A673 (cell line): Measurements from ENCODE around the gene CALHM2. TPM values are rescaled to one million over a fixed set of nuclear protein-coding genes. Genes with fewer than 3 reads are reported as not detected.

ENCODE experiments used
- BruUV-seq: library from RNA; stranded (reverse); fragments of 400-500 nt; replicated peaks from 2 replicates; lab custom pipeline; 2021; lab: Mats Ljungman, UMichigan
- CTCF ChIA-PET: fragments of 300-600 bp; sonication (Branson Sonifier 250); formaldehyde crosslinking; loops from one replicate; lab custom pipeline; 2022; ENCODE audit warnings: antibody characterized with exemption; lab: Charles Lee
- POLR2A ChIA-PET: fragments of 300-600 bp; sonication (Branson Sonifier 250); formaldehyde crosslinking; loops from one replicate; lab custom pipeline; 2022; ENCODE audit warnings: antibody characterized with exemption; ENCODE audit not compliant: low non-redundant PET; lab: Charles Lee
- DNase-seq: peaks from one replicate; pipeline ENCODE4 v3.0.0-alpha.2; 2015; ENCODE audit warnings: low spot score
- H3K27ac ChIP-seq: fragments of 200-600 bp; sonication (generic); 2 replicates; pipeline ENCODE4 v1.5.1; 2016; ENCODE audit warnings: mixed run types, low read depth, mild to moderate bottlenecking, mixed read lengths, antibody characterized with exemption, low read length; ENCODE audit not compliant: poor library complexity, severe bottlenecking
- H3K27me3 ChIP-seq: fragments of 200-600 bp; sonication (generic); replicated peaks from 2 replicates; pipeline ENCODE4 v1.6.1; 2017; ENCODE audit warnings: mixed run types, low read depth, mild to moderate bottlenecking, mixed read lengths, antibody characterized with exemption, low read length; ENCODE audit not compliant: insufficient read depth, poor library complexity
- H3K36me3 ChIP-seq: fragments of 200-600 bp; sonication (generic); 2 replicates; pipeline ENCODE4 v1.6.1; 2016; ENCODE audit warnings: mixed run types, mild to moderate bottlenecking, mixed read lengths, antibody characterized with exemption, low read length; ENCODE audit not compliant: insufficient read depth, poor library complexity, severe bottlenecking
- H3K4me1 ChIP-seq: fragments of 200-600 bp; sonication (generic); 2 replicates; pipeline ENCODE4 v1.6.1; 2017; ENCODE audit warnings: mixed run types, mild to moderate bottlenecking, mixed read lengths, antibody characterized with exemption, low read length; ENCODE audit not compliant: insufficient read depth, poor library complexity, severe bottlenecking
- H3K4me3 ChIP-seq: fragments of 200-600 bp; sonication (generic); 2 replicates; pipeline ENCODE4 v1.5.1; 2016; ENCODE audit warnings: low read depth, mixed run types, mild to moderate bottlenecking, mixed read lengths, low read length; ENCODE audit not compliant: poor library complexity, severe bottlenecking
- H3K9me3 ChIP-seq: fragments of 200-600 bp; sonication (generic); 2 replicates; pipeline ENCODE4 v1.6.1; 2016; ENCODE audit warnings: mixed run types, low read depth, mild to moderate bottlenecking, mixed read lengths, antibody characterized with exemption, low read length; ENCODE audit not compliant: poor library complexity, severe bottlenecking
- CTCF ChIP-seq: fragments of 300-800, 200-600 bp; sonication (generic); conservative IDR thresholded peaks from 2 replicates; pipeline ENCODE4 v1.5.1; 2017; ENCODE audit warnings: low read depth, mild to moderate bottlenecking, antibody characterized with exemption, low read length, moderate library complexity, mixed read lengths
- EZH2 ChIP-seq: fragments of 200-600 bp; sonication (generic); IDR thresholded peaks from 2 replicates; pipeline ENCODE4 v1.6.1; 2017; ENCODE audit warnings: borderline replicate concordance, low read depth, mild to moderate bottlenecking, mixed read lengths, antibody characterized with exemption, low read length; ENCODE audit not compliant: poor library complexity, severe bottlenecking
- intact Hi-C: fragments of 100-400 bp; cut with micrococcal nuclease; formaldehyde crosslinking; loops from one replicate; pipeline ENCODE4 v1.10.0; 2022; ENCODE audit not compliant: unreplicated experiment
- total RNA-seq: library from RNA; stranded (reverse); gene quantifications from 2 replicates; pipeline ENCODE4 v1.2.3, GENCODE V29; 2021

Gene CALHM2
- total RNA-seq, 1 experiment from 2014 or later: 5.9 TPM

GRCh38 chr10:103452506-103453230 lies 498 bp upstream of the CALHM2 start:
- intact Hi-C loops: no loop called here

DNA sequence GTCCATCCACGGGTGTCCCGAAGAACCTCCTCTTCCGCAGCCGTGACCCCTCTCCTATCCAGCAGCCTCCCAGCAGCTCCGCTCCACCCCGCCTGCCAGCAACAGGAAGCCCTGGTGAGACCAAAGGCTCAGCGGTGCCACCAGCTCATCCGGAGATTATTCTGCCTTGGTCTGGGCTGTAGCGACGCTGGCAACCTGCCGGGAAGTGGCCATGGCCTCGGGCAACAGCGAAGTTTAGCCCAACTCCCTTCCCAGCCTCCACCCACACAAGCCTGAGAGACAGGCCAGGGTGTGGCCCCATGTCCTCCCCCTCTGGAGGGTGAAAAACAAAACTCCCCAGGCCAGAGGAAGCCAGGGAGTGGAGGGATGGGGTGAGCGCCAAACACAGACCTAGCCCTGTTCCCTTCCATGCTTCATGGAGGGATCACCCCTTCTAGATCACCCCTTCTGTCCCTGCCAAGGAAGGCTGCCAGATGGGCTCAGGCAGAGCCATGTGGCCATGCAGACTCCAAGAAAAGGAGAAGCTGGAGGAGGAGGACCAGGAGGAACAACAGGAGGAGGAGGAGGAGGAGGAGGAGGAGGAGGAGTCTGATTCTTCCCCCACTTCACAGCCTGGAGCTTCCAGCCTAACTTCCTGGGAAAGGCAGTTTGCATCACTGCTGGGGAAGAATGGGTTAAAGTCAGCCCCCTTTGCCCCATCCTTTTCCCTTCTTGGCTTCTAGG lies 918 bp downstream of the CALHM2 start:
- Histone ChIP-seq H3K4me1 (peaks cover 5% of the 10 kb centered on the region), H3K9me3 (no peaks in the 10 kb centered on the region), H3K36me3 (peaks cover 23% of the 10 kb centered on the region), H3K27ac (peak overlapping the region; percentile 38), H3K4me3 (peak overlapping the region; percentile 58), H3K27me3 (no peaks in the 10 kb centered on the region)
- no peak for TF ChIP-seq EZH2
- no peak for TF ChIP-seq CTCF
- peak; percentile 46 for DNase-seq
- intact Hi-C loops: no loop called here
- no TSS peak for BruUV-seq
- POLR2A ChIA-PET: no interaction called here
- CTCF ChIA-PET: no interaction called here

More at GRCh38 chr10:103452506-103453230, 498 bp upstream of the CALHM2 start:
- no peak for TF ChIP-seq EZH2
- H3K27ac ChIP-seq: peak overlapping the region; percentile 69
- DNase-seq: no peak
- POLR2A ChIA-PET: no interaction called here
- no peaks in the 10 kb centered on the region for H3K9me3 ChIP-seq
- CTCF ChIA-PET: no interaction called here
- H3K4me1 ChIP-seq: peaks cover 5% of the 10 kb centered on the region
- H3K36me3 ChIP-seq: peaks cover 10% of the 10 kb centered on the region
- peak overlapping the region; percentile 58 for H3K4me3 ChIP-seq
- no peaks in the 10 kb centered on the region for H3K27me3 ChIP-seq
- no TSS peak for BruUV-seq

DNA sequence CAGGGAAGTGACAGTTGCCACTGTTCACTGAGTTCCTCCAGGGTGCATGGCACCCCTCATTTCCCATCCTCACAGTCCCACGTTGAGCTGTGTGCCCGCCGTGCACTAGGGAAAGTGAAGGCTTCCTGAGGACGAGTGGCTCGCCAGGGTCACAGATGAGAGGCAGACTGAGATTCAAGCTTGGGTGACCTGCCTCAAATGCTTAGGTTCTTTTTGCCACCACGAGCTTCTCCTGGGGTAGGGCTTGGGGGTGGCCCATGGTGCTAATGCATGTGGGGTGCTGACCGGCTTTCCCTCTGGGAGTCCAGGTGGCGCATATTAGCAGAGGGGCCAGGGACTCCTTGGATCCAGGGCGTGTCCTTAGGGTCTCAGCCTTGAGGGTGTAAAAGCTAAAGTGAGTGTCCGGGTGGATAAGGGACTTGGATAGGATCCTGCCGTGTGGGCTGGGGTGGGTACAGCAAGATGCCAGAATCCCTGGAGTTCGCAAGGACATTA lies 1.9 kb downstream of the CALHM2 start:
- CTCF ChIA-PET: no interaction called here
- peak overlapping the region; percentile 58 for H3K4me3 ChIP-seq

More for the DNA sequence above, 1.9 kb downstream of the CALHM2 start:
- BruUV-seq: no TSS peak
- POLR2A ChIA-PET: no interaction called here
- Histone ChIP-seq H3K27me3 (no peaks in the 10 kb centered on the region), H3K9me3 (no peaks in the 10 kb centered on the region), H3K36me3 (peaks cover 33% of the 10 kb centered on the region), H3K27ac (peak overlapping the region; percentile 38), H3K4me1 (peaks cover 5% of the 10 kb centered on the region)
- intact Hi-C loops: no loop called here
- DNase-seq: no peak
- no peak for TF ChIP-seq EZH2
- TF ChIP-seq CTCF: no peak
